OCI-M2 (cell line): ENCODE results near the gene SORBS1.
"Not testable (repeated sequence)": the region's sequence is repeated elsewhere in the genome, so short reads cannot be mapped to it uniquely, and the experiment has no call there.

Experiments
- DNase-seq: peaks from one replicate; lab custom pipeline; 2025; ENCODE audit not compliant: unreplicated experiment; lab: John Stamatoyannopoulos, UW

Gene SORBS1

GRCh38 chr10:95496246-95496911 is 64.8 kb downstream of the SORBS1 start:
- DNase-seq: no peak

DNA sequence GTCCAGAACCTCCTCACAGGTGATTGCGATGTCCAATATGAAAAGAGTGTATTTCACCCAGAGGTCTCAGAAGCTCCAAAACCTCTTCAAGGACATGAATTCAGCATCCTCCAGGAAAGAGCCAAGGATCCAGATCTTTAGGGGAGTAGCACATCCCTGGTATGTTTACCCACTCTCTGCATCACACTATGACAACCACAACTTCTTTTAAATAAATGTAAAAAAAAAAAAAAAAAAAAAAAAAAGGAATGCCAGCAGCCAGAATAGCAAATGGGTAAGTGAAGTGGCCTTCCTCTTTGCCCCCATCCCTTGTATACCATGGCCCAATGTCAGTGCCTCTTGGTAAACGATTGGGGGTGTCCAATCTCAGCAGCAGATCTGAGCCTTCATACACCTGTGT is 67.3 kb downstream of the SORBS1 start:
- DNase-seq: no peak

DNA sequence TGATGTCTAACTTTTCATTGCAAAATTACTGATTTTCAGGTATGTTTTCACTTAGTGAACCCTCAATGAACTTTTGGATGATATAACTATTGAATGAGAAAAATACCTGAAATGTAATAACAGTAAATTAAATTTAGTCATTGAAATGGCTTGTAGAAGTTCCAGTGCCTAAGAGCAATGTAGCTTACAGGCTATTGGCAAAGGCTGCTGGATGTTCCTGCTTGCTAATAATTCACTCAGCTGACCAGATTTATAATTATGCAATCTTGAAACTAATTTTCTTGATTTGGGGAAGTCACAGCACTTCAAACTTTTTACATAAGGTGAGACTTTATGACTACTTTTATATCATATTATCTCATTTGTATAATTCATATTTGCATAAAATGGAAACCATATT is 73.2 kb downstream of the SORBS1 start:
- DNase-seq: no peak

DNA sequence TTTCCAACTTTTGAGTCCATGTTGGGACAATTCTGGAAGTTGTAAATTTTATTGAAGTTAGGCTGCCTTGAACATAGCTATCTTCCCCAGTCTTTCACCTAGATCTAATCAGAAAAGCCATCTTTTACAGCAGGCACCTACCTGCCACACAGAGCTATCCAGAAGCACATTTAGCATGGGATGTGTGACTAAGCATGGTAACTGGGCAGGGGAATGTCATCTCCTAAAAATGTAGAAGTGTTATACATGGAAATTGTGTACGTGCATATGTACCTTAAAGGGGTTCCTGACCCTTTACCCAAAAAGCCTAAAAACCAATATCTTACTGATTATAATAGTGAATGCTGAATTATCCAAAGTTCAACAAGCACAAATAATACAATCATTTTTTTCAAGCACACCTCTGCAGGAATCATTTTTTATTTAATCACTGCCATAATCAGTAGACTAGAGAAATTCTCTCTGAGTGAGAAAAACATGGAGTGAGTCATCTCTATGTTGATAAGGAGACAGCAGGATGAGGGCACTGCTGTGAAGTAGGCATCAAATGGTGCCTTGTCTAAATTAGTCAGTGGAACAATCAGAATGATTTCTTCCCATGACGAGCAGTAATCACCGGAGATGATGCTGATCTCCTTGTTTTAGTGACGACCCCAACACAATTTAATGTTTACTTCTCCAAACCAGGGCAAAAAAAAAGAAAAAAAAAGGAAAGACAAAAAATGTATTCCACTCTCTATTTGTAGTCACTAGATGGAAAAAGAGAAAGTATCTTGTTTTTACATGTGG is 75.9 kb downstream of the SORBS1 start:
- DNase-seq: no peak

- DNase-seq: no peak
Observed at GRCh38 chr10:95482501-95483233, 78.5 kb downstream of the SORBS1 start.

- no peak for DNase-seq
Observed at GRCh38 chr10:95480901-95481491, 80.2 kb downstream of the SORBS1 start.

DNA sequence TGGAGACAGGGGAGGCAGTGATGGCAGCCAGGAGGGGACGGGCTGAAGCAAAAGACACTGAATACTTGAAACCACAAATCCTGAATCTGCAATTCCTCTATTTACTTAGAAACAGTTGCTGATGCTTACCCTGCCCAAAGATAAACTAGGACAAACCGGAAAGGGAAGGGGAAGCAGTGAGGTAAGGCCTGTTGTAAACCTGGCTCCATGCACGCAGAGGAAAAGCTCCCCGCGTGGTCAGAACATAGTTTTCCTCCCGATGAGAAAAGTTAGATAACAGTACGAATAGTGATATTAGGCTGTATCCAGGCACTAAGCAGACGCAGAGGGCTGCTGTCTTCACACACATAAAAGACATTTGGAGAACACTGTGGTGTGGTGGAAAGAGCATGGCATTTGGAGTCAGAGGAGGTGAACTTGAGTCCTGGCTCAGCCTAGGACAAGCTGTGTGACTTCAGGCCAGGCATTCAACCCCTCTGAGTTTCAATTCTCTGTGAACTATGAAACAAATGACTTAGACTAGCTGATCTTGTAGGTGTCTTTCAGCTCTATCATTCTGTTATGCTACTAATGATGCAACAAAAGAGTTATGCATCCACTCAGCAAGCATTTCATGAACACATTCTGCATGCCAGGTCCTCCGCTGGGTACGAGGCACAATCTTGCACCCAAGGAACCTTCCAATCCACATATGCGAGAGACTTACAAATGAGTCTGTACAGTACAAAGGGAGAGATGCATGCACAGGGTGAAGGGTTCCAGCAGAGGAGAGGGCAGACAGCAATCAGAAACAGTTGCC is 80.9 kb downstream of the SORBS1 start:
- DNase-seq: no peak

- DNase-seq: no peak
Observed at GRCh38 chr10:95478935-95479334, 82.2 kb downstream of the SORBS1 start.

DNA sequence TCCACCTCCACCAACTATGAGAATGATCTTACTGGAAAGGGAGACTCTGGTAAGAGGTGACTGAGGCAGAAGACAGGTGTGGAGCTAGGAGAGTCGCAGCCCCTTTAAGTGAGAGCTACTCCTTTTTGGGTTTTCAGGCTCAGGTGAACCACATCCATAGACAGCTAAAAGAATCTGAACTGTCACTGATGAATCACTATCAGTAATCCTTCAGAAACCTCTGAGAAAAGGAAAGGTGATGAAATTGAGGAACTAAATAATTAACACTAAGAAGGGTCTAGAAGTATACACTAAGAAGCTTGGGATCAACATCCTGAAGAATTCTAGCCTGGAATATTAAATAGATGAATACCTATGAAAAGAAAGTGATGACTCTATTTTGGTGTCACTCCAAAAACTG is 83.0 kb downstream of the SORBS1 start:
- no peak for DNase-seq

GRCh38 chr10:95477175-95477520 is 84.0 kb downstream of the SORBS1 start:
- no peak for DNase-seq

DNA sequence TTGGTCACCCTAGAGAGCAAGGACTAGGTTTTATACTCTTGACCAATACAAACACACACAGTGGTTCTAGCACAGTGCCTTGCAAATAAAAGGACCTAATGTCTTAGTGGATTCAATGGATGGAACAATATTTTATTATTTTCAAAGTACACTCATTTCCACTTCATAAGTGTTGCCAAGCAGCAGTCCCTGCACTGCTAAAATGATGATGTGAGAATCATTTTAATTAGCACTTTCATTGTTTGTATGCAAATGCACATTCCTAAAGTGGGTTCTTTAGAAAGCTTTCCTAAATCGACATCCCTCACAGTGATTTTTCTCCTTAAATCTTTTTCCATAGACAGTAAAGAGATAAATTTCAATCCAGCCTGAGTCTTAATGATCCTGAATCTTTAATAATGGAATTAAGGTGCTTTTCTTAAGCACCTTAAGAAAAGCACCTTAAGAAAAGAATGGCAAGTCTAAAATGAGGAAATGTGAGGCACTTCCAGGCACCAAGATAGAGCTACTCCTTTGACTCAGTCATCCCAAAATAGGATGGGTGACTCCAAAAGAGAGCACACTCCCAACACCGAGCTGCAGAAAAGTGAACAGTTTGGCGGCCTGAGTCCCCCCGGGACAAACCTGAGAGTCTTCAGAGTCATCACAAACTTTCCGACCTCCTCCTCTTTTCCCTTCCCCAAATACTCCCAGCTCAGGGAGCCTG is 84.5 kb downstream of the SORBS1 start:
- DNase-seq: no peak

DNA sequence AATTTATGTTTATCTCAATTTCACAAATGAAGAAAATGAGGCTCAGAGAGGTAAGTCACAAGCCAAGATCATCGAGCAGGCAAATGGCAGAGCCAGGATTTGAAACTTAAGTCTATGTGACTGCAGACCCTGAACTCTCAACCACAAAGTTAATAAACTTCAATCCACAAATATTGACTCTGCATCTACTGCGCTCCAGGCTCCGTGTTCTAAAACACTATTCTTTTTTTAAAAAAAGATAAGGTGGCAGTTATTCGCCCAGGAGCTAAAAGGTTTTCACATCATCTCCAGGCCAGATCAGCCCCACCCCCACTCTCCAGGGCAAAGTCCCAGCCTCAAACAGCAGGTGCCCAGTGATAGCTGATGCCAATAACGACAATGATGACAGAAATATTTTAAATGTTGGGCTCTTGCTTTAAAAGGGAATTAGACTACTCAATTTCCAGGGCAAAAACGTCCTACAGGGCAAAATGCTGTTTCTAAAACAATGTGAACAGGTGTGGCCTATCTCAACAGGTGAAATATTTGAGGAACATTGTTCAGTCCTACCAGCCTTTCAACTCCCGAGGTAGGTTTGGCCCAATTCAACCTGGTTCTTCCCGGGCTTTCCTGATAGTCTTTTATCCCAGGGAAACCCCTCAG is 85.2 kb downstream of the SORBS1 start:
- DNase-seq: no peak

GRCh38 chr10:95475003-95475383 is 86.2 kb downstream of the SORBS1 start:
- no peak for DNase-seq

- DNase-seq: no peak
Observed at GRCh38 chr10:95474228-95475002, 86.8 kb downstream of the SORBS1 start.

DNA sequence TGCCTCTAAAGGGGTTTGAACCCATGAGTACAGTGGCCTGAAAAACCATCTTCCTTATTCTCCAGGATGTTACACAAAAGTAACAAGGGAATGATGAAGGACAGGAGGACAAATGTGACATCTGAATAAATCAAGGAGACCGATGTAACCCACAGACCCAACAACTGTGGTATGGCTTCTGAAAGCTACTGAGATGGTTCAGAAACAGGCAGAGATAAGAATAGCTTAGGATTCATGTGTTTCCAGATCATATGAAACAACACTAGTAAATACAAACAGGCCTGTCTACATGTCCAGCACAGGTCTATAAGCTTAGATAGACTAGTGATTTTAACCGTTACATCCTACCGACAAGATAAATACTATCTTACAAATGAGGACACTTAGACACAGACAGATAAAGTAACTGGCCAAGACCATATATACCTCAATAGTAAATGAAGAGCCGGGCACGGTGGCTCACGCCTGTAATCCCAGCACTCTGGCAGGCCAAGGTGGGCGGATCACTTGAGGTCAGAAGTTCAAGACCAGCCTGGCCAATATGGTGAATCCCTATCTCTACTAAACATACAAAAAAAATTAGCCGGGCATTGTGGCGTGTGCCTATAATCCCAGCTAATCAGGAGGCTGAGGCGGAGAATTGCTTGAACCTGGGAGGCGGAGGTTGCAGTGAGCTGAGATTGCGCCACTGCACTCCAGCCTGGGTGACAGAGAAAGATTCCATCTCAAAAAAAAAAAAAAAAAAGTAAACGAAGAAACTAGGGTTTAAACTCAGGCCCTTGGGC is 88.7 kb downstream of the SORBS1 start:
- no peak for DNase-seq

DNA sequence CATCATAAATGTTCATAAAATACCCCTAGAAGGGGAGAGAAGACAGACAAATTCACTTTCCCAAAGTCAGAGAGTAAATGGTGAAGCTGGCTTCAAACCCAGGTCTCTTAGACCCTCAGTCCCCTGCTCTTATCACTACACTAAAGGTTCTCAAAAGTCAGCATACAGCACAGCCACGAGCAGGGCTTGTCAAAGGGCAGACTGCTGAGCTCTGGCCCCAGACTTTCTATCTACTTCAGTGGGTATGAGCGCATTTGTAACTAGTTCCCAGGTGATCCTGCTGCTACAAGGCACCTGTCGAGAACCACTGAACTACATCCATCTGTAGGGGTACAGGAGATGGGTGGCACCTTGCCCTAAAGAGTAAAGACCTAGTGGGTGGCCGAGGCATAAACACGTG is 91.5 kb downstream of the SORBS1 start:
- no peak for DNase-seq

- no peak for DNase-seq
Observed at GRCh38 chr10:95469251-95469650, 91.9 kb downstream of the SORBS1 start.

- not testable (repeated sequence) for DNase-seq
Observed at GRCh38 chr10:95467642-95468041, 93.5 kb downstream of the SORBS1 start.
